ENCODE data around the gene NAALADL2.

Gene NAALADL2

GRCh38 chr3:175207361-175207760 is 348.2 kb downstream of the NAALADL2 start:
- no peak for DNase-seq (ENCODE audit: low spot score)

- peak; percentile 83 for DNase-seq (ENCODE audit: low spot score)
Observed at GRCh38 chr3:175208326-175208725, 349.2 kb downstream of the NAALADL2 start.

- DNase-seq (ENCODE audit: low spot score): no peak
Observed at GRCh38 chr3:175211466-175211865, 352.3 kb downstream of the NAALADL2 start.

GRCh38 chr3:175212896-175213295 is 353.8 kb downstream of the NAALADL2 start:
- DNase-seq (ENCODE audit: low spot score): no peak

- DNase-seq (ENCODE audit: low spot score): no peak
Observed at GRCh38 chr3:175214216-175214615, 355.1 kb downstream of the NAALADL2 start.

GRCh38 chr3:175215833-175216232 is 356.7 kb downstream of the NAALADL2 start:
- no peak for DNase-seq (ENCODE audit: low spot score)

GRCh38 chr3:175222356-175222755 is 363.2 kb downstream of the NAALADL2 start:
- no peak for DNase-seq (ENCODE audit: low spot score)

- no peak for DNase-seq (ENCODE audit: low spot score)
Observed at GRCh38 chr3:175224051-175224450, 364.9 kb downstream of the NAALADL2 start.

GRCh38 chr3:175226444-175226843 is 367.3 kb downstream of the NAALADL2 start:
- DNase-seq (ENCODE audit: low spot score): no peak

GRCh38 chr3:175227126-175227525 is 368.0 kb downstream of the NAALADL2 start:
- DNase-seq (ENCODE audit: low spot score): no peak

- DNase-seq (ENCODE audit: low spot score): no peak
Observed at GRCh38 chr3:175233957-175234940, 375.1 kb downstream of the NAALADL2 start.

GRCh38 chr3:175238801-175239200 is 379.7 kb downstream of the NAALADL2 start:
- no peak for DNase-seq (ENCODE audit: low spot score)

- DNase-seq (ENCODE audit: low spot score): no peak
Observed at GRCh38 chr3:175240921-175241320, 381.8 kb downstream of the NAALADL2 start.

GRCh38 chr3:175242243-175242642 is 383.1 kb downstream of the NAALADL2 start:
- no peak for DNase-seq (ENCODE audit: low spot score)

GRCh38 chr3:175246234-175246633 is 387.1 kb downstream of the NAALADL2 start:
- DNase-seq (ENCODE audit: low spot score): no peak

GRCh38 chr3:175246766-175247165 is 387.6 kb downstream of the NAALADL2 start:
- no peak for DNase-seq (ENCODE audit: low spot score)

GRCh38 chr3:175247629-175248028 is 388.5 kb downstream of the NAALADL2 start:
- no peak for DNase-seq (ENCODE audit: low spot score)

GRCh38 chr3:175248832-175249231 is 389.7 kb downstream of the NAALADL2 start:
- no peak for DNase-seq (ENCODE audit: low spot score)

- no peak for DNase-seq (ENCODE audit: low spot score)
Observed at GRCh38 chr3:175255698-175256097, 396.6 kb downstream of the NAALADL2 start.

- DNase-seq (ENCODE audit: low spot score): no peak
Observed at GRCh38 chr3:175257123-175257522, 398.0 kb downstream of the NAALADL2 start.

GRCh38 chr3:175258763-175259162 is 399.6 kb downstream of the NAALADL2 start:
- DNase-seq (ENCODE audit: low spot score): no peak

- no peak for DNase-seq (ENCODE audit: low spot score)
Observed at GRCh38 chr3:175260145-175260794, 401.1 kb downstream of the NAALADL2 start.

- no peak for DNase-seq (ENCODE audit: low spot score)
Observed at GRCh38 chr3:175266478-175266877, 407.3 kb downstream of the NAALADL2 start.
